ENCODE measurements around the gene CLPTM1L.

The CLPTM1L gene

GRCh38 chr5:1310118-1310517 lies 34.8 kb downstream of the CLPTM1L start:
- H3K27ac ChIP-seq, result no peak overlapping the region

DNA sequence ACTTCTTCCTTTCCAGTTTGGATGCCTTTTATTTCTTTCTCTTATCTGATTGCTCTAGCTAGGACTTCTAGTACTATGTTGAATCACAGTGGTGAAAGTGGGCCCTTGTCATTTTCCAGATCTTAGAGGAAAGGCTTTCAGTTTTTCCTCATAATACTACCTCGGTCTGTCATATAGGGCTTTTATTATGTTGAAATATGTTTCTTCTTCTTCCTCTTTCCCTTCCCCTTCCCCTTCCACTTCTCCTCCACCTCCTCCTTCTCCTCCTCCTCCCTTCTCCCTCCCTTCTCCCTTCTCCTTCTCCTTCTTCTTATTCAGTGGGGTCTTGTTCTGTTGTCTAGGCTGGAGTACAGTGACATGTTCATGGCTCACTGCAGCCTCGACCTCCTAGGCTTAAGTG lies 40.9 kb downstream of the CLPTM1L start:
- TF ChIP-seq ZFX (IDR thresholded peaks at IDR 0.05), result no peak
- TF ChIP-seq, protein P1, sequence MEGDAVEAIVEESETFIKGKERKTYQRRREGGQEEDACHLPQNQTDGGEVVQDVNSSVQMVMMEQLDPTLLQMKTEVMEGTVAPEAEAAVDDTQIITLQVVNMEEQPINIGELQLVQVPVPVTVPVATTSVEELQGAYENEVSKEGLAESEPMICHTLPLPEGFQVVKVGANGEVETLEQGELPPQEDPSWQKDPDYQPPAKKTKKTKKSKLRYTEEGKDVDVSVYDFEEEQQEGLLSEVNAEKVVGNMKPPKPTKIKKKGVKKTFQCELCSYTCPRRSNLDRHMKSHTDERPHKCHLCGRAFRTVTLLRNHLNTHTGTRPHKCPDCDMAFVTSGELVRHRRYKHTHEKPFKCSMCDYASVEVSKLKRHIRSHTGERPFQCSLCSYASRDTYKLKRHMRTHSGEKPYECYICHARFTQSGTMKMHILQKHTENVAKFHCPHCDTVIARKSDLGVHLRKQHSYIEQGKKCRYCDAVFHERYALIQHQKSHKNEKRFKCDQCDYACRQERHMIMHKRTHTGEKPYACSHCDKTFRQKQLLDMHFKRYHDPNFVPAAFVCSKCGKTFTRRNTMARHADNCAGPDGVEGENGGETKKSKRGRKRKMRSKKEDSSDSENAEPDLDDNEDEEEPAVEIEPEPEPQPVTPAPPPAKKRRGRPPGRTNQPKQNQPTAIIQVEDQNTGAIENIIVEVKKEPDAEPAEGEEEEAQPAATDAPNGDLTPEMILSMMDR (conservative IDR thresholded peaks at IDR 0.05), result no peak
- H3K27ac ChIP-seq, result no peak overlapping the region

More at GRCh38 chr5:1310118-1310517, 34.8 kb downstream of the CLPTM1L start:
- TF ChIP-seq, protein P1 (conservative IDR thresholded peaks at IDR 0.05), result no peak
- TF ChIP-seq ZFX (IDR thresholded peaks at IDR 0.05), result no peak

DNA sequence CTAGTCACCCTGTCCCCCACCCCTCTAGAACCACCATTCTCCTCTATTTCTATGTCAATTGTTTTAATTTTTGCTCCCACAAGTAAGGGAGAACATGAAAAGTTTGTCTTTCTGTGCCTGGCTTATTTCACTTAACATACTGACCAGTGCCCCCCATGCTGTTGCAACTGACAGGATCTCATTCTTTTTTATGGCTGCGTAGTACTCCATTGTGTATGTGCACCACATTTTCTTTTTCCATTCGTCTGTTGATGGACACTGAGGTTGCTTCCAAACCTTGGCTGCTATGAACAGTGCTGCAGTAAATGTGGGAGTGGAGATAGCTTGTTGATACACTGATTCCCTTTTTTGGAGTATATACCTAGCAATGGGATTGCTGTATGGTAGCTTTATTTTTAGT lies 42.6 kb downstream of the CLPTM1L start:
- H3K27ac ChIP-seq, result no peak overlapping the region
- TF ChIP-seq, protein P1 (conservative IDR thresholded peaks at IDR 0.05), result no peak
- no peak for TF ChIP-seq ZFX (IDR thresholded peaks at IDR 0.05)

GRCh38 chr5:1300581-1301083 lies 44.3 kb downstream of the CLPTM1L start:
- H3K27ac ChIP-seq, result no peak overlapping the region
- TF ChIP-seq, protein P1 (conservative IDR thresholded peaks at IDR 0.05), result no peak
- TF ChIP-seq ZFX (IDR thresholded peaks at IDR 0.05), result no peak

DNA sequence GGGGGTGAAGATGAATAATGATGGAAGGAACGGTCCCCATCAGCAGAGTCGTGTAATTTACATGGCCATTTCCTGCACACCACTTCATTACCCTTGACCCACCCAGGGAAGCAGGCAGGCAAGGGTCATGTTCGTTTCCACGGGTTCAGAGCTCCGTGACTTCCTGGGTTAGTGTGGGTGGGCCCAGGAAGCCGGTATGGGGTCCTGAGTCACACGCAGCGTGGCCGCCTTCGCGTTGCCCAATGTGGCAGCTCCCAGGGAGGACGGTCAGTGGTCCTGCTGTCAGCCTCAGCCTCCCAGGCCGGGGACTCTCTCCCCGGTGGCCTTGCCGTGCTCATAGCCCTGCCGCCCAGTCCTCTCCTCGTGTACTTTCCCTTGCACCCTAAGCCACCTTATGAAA lies 44.9 kb downstream of the CLPTM1L start:
- H3K27ac ChIP-seq, result no peak overlapping the region
- no peak for TF ChIP-seq ZFX (IDR thresholded peaks at IDR 0.05)
- TF ChIP-seq, protein P1 (conservative IDR thresholded peaks at IDR 0.05), result no peak

DNA sequence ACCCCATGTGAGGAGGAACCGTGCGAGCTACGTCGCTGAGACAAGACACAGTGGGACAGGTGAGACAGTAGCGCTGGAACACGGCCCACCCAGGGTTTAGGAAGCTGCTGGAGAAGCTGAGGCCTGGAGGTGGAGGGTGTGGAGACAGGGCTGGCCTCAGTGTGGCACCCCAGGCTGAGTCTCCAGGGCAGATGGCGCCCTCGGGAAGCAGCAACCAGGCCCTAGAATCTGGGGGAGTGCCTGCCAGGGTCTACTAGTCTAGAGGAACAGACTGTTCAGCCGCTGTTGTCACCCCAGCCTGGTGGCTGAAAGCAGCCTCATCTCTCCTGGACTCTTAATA lies 45.4 kb downstream of the CLPTM1L start:
- H3K27ac ChIP-seq, result no peak overlapping the region
- no peak for TF ChIP-seq ZFX (IDR thresholded peaks at IDR 0.05)
- TF ChIP-seq, protein P1 (conservative IDR thresholded peaks at IDR 0.05), result no peak

GRCh38 chr5:1298723-1299510 lies 46.0 kb downstream of the CLPTM1L start:
- TF ChIP-seq ZFX (IDR thresholded peaks at IDR 0.05), result no peak
- TF ChIP-seq, protein P1 (conservative IDR thresholded peaks at IDR 0.05), result no peak
- no peak overlapping the region for H3K27ac ChIP-seq

Data from C4-2B (cell line).